ENCODE measurements around the gene SHISA9.

The SHISA9 gene

GRCh38 chr16:13104772-13105171 is 203.4 kb downstream of the SHISA9 start:
- no peak for DNase-seq (ENCODE audit: low read depth)
- H3K4me3 ChIP-seq (ENCODE audit: low read depth, low read length) = no peak overlapping the region
- no peak for TF ChIP-seq CTCF (IDR thresholded peaks at IDR 0.05; ENCODE audit: control insufficient read depth, extremely low read depth, insufficient read depth)

GRCh38 chr16:13105427-13105826 is 204.0 kb downstream of the SHISA9 start:
- H3K4me3 ChIP-seq (ENCODE audit: low read depth, low read length) = no peak overlapping the region
- no peak for DNase-seq (ENCODE audit: low read depth)
- TF ChIP-seq CTCF (IDR thresholded peaks at IDR 0.05; ENCODE audit: control insufficient read depth, extremely low read depth, insufficient read depth) = no peak

- no peak for TF ChIP-seq CTCF (IDR thresholded peaks at IDR 0.05; ENCODE audit: control insufficient read depth, extremely low read depth, insufficient read depth)
- no peak overlapping the region for H3K4me3 ChIP-seq (ENCODE audit: low read depth, low read length)
- DNase-seq (ENCODE audit: low read depth) = no peak
Measured at GRCh38 chr16:13106464-13106863, 205.1 kb downstream of the SHISA9 start.

- no peak for DNase-seq (ENCODE audit: low read depth)
- TF ChIP-seq CTCF (IDR thresholded peaks at IDR 0.05; ENCODE audit: control insufficient read depth, extremely low read depth, insufficient read depth) = no peak
- no peak overlapping the region for H3K4me3 ChIP-seq (ENCODE audit: low read depth, low read length)
Measured at GRCh38 chr16:13108126-13108525, 206.7 kb downstream of the SHISA9 start.

- DNase-seq (ENCODE audit: low read depth) = no peak
- no peak for TF ChIP-seq CTCF (IDR thresholded peaks at IDR 0.05; ENCODE audit: control insufficient read depth, extremely low read depth, insufficient read depth)
Measured at GRCh38 chr16:13109171-13109570, 207.8 kb downstream of the SHISA9 start.

GRCh38 chr16:13110124-13110796 is 208.9 kb downstream of the SHISA9 start:
- TF ChIP-seq CTCF (IDR thresholded peaks at IDR 0.05; ENCODE audit: control insufficient read depth, extremely low read depth, insufficient read depth) = no peak
- DNase-seq (ENCODE audit: low read depth) = no peak
- H3K4me3 ChIP-seq (ENCODE audit: low read depth, low read length) = no peak overlapping the region

More at GRCh38 chr16:13109171-13109570, 207.8 kb downstream of the SHISA9 start:
- H3K4me3 ChIP-seq (ENCODE audit: low read depth, low read length) = no peak overlapping the region

- no peak for TF ChIP-seq CTCF (IDR thresholded peaks at IDR 0.05; ENCODE audit: control insufficient read depth, extremely low read depth, insufficient read depth)
- no peak overlapping the region for H3K4me3 ChIP-seq (ENCODE audit: low read depth, low read length)
- DNase-seq (ENCODE audit: low read depth) = no peak
Measured at GRCh38 chr16:13111747-13112146, 210.3 kb downstream of the SHISA9 start.
